Suprapubic skin (tissue), 4 donors: ENCODE data around the gene PARPBP.

Source experiments
- CTCF ChIP-seq, 2 donors: fragments of 200-600 bp in 1 of 2; fragments of 450-650 bp in 1 of 2; sonication (generic) in 1 of 2; IDR thresholded peaks; one replicate each; pipeline ENCODE4 v1.5.1; 2016 to 2019; ENCODE audit warnings: antibody characterized with exemption in 2 of 2, mild to moderate bottlenecking in 1 of 2, moderate library complexity in 1 of 2
- EP300 ChIP-seq: sonication (generic); formaldehyde crosslinking; IDR thresholded peaks from one replicate; pipeline ENCODE4 v1.6.1; 2017; ENCODE audit warnings: antibody characterized with exemption
- POLR2A ChIP-seq, 2 donors: fragments of 450-650 bp; IDR thresholded peaks; one replicate each; pipeline ENCODE4 v1.6.1; 2017; ENCODE audit warnings: antibody characterized with exemption in 2 of 2, mild to moderate bottlenecking in 2 of 2, moderate library complexity in 2 of 2
- POLR2AphosphoS5 ChIP-seq, 3 donors: sonication (generic); formaldehyde crosslinking; IDR thresholded peaks; one replicate each; pipeline ENCODE4 v1.6.1; 2017; ENCODE audit warnings: antibody characterized with exemption in 3 of 3

GRCh38 chr12:102106905-102107304, 13.1 kb upstream of the PARPBP start:
- TF ChIP-seq POLR2A (IDR thresholded peaks at IDR 0.05) (no peak), CTCF (IDR thresholded peaks at IDR 0.05) (no peak), EP300 (no peak), POLR2AphosphoS5 (IDR thresholded peaks at IDR 0.05) (no peak)
